ENCODE results near the gene IL36A.

The IL36A gene

GRCh38 chr2:113046465-113046864, 41.2 kb downstream of the IL36A start:
- DNase-seq (ENCODE audit: low read depth in 2 of 3, low spot score in 2 of 3), result no peak

DNA sequence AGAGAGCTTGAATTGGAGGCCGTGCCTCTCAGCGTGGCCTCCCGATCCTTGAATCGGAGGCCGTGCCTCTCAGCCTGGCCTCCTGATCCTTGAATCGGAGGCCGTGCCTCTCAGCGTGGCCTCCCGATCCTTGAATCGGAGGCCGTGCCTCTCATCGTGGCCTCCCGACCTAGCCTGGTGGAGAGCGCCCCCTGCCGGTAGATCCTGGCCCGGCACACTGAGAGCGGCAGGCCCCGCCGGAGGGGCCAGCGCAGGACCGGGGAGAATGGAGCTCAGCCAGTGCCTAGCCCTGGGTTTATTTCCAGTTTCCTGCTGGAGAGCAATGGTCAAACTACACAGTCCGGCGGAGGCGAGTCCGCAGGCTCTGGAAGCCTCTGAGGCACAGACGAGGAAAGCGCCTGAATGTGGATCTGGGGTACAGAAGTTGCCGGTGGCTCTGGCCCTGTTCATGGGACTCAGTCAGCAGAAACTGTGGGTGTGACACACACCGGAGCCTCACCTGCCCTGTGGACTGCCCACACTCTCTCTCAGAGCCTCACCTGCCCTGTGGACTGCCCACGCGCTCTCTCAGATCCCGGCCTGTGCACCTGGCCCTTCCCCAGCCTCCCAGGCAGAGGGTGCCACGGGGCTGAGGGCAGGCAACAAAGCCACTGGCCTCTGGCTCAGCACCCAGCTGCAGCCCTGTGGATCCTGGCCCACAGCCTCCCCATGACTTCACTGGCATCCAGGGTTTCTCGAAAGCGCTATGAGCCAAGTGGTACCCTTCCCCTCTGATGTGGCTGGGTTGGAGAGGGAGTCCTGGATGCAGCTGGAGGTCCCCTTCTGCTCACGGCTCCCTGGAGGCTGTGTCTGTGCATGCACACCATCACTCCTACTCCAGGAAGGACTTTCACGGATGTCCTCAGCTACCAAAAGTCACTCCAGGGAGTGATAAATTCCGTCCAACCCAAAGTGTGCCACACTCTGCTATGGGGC, 45.9 kb downstream of the IL36A start:
- DNase-seq (ENCODE audit: low read depth in 2 of 3, low spot score in 2 of 3), result no peak

DNA sequence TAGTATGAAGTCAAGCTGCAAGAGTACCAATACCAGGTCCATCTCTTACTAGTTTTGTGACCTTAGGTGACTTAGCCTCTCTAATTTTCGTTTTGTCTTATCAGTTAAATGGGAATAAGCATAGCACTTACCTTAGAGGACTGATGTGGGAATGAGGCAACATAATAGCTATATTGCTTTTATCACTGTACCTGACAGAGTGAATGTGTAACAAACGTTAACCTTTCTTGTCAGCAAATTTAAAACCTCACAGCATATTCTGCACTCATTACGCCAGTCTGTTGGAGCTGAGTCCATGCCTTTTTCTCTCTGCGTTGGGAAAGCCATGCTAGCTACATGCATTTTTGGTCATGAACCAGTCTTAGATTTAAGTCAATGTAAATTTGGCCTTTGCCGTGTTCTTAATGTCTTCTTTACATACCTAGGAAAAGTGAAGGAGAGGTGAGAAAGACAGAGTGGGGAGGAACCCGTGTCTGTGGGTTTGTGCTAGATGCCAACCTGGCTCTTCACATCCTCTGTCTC, 47.2 kb downstream of the IL36A start, which contains the start of gene IL36B:
Gene IL36B, minus strand, starts transcription at position 472 of the 522 bp plus-strand sequence.
- DNase-seq (ENCODE audit: low read depth in 2 of 3, low spot score in 2 of 3), result no peak

DNA sequence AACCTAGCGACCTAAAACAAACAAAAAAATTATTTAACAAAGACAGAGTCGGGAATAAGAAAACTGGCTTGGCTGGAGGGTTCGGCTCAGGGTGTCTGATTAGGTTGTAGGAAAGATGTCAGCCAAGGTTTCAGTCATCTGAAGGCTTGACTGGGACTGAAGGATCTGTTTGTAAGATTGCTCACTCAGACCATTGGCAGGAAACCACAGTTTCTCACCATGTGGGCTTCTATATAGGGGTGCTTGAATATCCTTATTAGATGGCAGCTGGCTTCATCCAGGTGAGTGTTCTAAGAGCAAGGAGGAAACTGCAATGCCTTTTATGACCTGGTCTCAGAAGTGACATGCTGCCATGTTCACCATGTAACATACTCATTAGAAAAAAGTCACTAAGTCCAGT, 48.4 kb downstream of the IL36A start:
- DNase-seq (ENCODE audit: low read depth in 2 of 3, low spot score in 2 of 3), result no peak

DNA sequence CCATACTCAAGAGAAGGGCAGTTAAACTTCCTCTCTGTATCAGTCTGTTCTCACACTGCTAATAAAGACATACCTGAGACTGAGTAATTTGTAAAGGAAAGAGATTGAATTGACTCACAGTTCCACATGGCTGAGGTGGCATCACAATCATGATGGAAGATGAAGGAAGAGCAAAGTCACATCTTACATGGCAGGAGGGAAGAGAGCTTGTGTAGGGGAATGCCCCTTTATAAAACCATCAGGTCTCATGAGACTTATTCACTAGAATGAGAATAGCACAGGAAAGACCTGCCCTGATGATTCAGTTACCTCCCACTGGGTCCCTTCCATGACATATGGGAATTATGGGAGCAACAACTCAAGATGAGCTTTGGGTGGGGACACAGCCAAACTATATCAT, 48.8 kb downstream of the IL36A start:
- DNase-seq (ENCODE audit: low read depth in 2 of 3, low spot score in 2 of 3), result no peak

DNA sequence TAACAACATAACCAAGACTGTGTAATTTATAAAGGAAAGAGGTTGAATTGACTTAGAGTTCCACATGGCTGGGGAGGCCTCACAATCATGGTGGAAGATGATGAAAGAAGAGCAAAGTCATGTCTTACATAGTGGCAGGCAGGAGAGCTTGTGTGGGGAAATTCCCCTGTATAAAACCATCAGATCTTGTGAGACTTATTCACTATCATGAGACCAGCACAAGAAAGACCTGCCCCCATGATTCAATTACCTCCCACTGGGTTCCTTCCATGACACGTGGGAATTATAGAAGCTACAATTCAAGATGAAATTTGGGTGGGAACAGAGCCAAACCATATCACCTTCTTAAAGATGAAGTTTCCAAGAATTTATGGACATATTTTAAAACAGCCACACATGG, 51.3 kb downstream of the IL36A start:
- no peak for DNase-seq (ENCODE audit: low read depth in 2 of 3, low spot score in 2 of 3)

DNA sequence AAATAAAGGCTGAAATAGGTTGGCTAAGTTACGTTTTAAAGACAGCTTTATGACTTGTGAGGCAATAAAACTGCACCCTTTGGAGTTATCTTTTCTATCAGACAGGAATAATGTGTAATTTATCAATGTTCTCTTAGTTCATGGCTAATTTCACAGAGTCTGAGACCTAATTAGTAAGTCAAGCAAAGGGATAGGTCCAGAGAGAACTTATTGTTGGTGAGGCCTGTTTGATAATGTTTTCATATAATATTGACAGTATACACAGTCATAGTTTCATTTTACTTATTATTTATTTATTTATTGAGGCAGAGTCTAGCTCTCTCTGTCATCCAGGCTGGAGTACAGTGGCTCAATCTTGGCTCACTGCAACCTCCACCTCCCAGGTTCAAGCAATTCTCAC, 51.9 kb downstream of the IL36A start:
- no peak for DNase-seq (ENCODE audit: low read depth in 2 of 3, low spot score in 2 of 3)
